Transverse colon (tissue), 4 donors: ENCODE data around the gene SPATA2L. TPM values are rescaled to one million over a fixed set of nuclear protein-coding genes. Genes with fewer than 3 reads are reported as not detected.

Experiments
- DNase-seq: peaks from one replicate; pipeline ENCODE4 v3.0.0-alpha.2; 2019
- H3K27ac ChIP-seq, 4 donors: fragments of 200-600 bp; sonication (generic); 2 replicates each; pipeline ENCODE4 v1.5.1; 2016 to 2018; ENCODE audit warnings: inconsistent platforms in 4 of 4
- H3K27me3 ChIP-seq: fragments of 200-600 bp; sonication (generic); 2 replicates; pipeline ENCODE4 v1.5.1; 2017; ENCODE audit warnings: inconsistent platforms
- H3K36me3 ChIP-seq, 4 donors: fragments of 200-600 bp; sonication (generic); 2 replicates each; pipeline ENCODE4 v1.5.1; 2017 to 2019; ENCODE audit warnings: inconsistent platforms in 4 of 4
- H3K4me1 ChIP-seq, 4 donors: fragments of 200-600 bp; sonication (generic); 2 replicates each; pipeline ENCODE4 v1.5.1; 2017 to 2020; ENCODE audit warnings: inconsistent platforms in 4 of 4
- H3K4me3 ChIP-seq, 4 donors: fragments of 200-600 bp; sonication (generic); 1 replicate in 1 of 4; 2 replicates in 3 of 4; pipeline versions ENCODE4 v1.5.1 to v1.6.1; 2017 to 2019; ENCODE audit warnings: inconsistent platforms in 4 of 4
- H3K9me3 ChIP-seq, 2 donors: fragments of 200-600 bp; sonication (generic); 2 replicates each; pipeline ENCODE4 v1.5.1; 2017 to 2019; ENCODE audit warnings: inconsistent platforms in 2 of 2
- EP300 ChIP-seq: sonication (generic); formaldehyde crosslinking; IDR thresholded peaks from one replicate; pipeline ENCODE4 v1.6.1; 2017; ENCODE audit warnings: antibody characterized with exemption, low read depth
- POLR2A ChIP-seq: fragments of 450-650 bp; IDR thresholded peaks from one replicate; pipeline ENCODE4 v1.6.1; 2016; ENCODE audit warnings: antibody characterized with exemption, mild to moderate bottlenecking, moderate library complexity
- POLR2AphosphoS5 ChIP-seq, 3 donors: sonication (generic); formaldehyde crosslinking; IDR thresholded peaks; one replicate each; pipeline ENCODE4 v1.6.1; 2016; ENCODE audit warnings: antibody characterized with exemption in 3 of 3
- WGBS, 2 donors: methylation state at CpG; one replicate each; pipeline ENCODE4 v1.1.5; 2018; ENCODE audit warnings: low coverage in 1 of 2; 5-methylcytosine and 5-hydroxymethylcytosine counted together
- in situ Hi-C, 4 donors: fragments of 200-750 bp; cut with MboI; loops; one replicate each; pipeline versions ENCODE4 v1.15.0 to v1.15.1; 2017; ENCODE audit warnings: low sequenced_read_pairs in 3 of 4, low pct_ligation_motif_present in 1 of 4, low pct_unique_long_range_greater_than_20kb in 1 of 4
- intact Hi-C: fragments of 100-400 bp; cut with DNase I; formaldehyde crosslinking; loops from one replicate; pipeline ENCODE4 v1.15.1; 2023; ENCODE audit warnings: low total_unique reads
- total RNA-seq, 4 donors: library from RNA; depleted of rRNA; stranded (reverse); fragments of >200 nt; gene quantifications; one replicate each; pipeline ENCODE4 v1.1.0, GENCODE V29; 2016
- TF ChIP-seq, protein P1 (sequence below), 5 experiments: fragments of 200-600 bp in 3 of 5; fragments of 450-650 bp in 2 of 5; sonication (generic) in 3 of 5; IDR thresholded peaks; 1 replicate in 2 of 5; 2 replicates in 3 of 5; pipeline ENCODE4 v1.5.1; 2016 to 2017; ENCODE audit warnings: antibody characterized with exemption in 5 of 5, inconsistent platforms in 3 of 5, mild to moderate bottlenecking in 2 of 5, moderate library complexity in 1 of 5

Gene SPATA2L
- total RNA-seq, 4 donors from 2014 or later: 30.8 to 83.0 (median 60.6) TPM

DNA sequence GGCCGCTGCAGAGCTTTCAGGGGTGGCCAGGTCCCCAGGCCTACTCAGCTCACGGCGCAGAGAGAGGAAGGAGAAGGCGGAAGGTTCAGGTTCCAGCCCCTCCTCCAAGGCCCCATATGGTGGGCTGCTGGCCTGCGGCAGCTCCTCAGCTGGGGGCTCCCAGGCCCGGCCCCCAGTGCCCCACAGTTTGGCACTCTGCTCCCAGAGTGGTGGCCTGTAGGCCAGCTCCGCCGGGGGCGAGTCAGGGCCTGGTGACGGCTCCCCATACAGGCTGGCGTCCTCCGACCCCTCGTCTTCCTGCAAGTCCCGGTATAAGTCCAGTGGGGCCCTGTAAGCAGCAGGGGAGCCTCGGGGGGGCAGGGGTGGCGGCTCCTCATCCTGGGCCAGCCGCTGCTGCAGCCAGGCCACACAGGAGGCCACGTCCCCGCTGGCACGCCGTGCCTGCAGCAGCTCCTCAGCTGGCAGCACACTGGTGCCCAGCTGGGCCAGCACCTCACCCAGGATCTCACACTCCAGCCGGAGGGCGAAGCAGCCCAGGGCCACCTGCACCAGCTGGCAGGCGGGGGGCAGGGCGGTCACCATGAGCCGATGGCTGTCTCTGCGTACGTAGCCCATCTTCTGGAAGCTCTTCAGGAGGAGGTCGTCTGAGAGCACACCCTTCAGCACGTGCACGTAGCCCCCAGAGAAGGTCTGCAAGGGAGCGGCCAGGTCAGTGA lies 3.7 kb downstream of the SPATA2L start:
- Histone ChIP-seq H3K27me3 (no peaks in the 10 kb centered on the region), H3K9me3 (no peaks in the 10 kb centered on the region), H3K4me1 (peaks cover 4 to 33% (median 22%) of the 10 kb centered on the region in 4 donors), H3K36me3 (peaks cover 0 to 6% (median 0%) of the 10 kb centered on the region in 4 donors), H3K27ac (no peak overlapping the region), H3K4me3 (no peak overlapping the region)
- DNase-seq: no peak
- intact Hi-C loops: no loop called here
- TF ChIP-seq EP300: no peak
- TF ChIP-seq POLR2A: no peak
- TF ChIP-seq, protein P1, sequence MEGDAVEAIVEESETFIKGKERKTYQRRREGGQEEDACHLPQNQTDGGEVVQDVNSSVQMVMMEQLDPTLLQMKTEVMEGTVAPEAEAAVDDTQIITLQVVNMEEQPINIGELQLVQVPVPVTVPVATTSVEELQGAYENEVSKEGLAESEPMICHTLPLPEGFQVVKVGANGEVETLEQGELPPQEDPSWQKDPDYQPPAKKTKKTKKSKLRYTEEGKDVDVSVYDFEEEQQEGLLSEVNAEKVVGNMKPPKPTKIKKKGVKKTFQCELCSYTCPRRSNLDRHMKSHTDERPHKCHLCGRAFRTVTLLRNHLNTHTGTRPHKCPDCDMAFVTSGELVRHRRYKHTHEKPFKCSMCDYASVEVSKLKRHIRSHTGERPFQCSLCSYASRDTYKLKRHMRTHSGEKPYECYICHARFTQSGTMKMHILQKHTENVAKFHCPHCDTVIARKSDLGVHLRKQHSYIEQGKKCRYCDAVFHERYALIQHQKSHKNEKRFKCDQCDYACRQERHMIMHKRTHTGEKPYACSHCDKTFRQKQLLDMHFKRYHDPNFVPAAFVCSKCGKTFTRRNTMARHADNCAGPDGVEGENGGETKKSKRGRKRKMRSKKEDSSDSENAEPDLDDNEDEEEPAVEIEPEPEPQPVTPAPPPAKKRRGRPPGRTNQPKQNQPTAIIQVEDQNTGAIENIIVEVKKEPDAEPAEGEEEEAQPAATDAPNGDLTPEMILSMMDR (IDR thresholded peaks at IDR 0.05): no peak
- no peak for TF ChIP-seq POLR2AphosphoS5 (IDR thresholded peaks at IDR 0.05)
- in situ Hi-C loops: no loop called here
- WGBS, 2 donors: 94% methylated on average over 15 of the region's 32 CpGs; no CpG with 5 or more reads in 1 of the 2 donors

GRCh38 chr16:89697161-89697615 lies 4.3 kb downstream of the SPATA2L start:
- intact Hi-C loops: no loop called here
- no peak for DNase-seq

GRCh38 chr16:89696670-89697128 lies 4.8 kb downstream of the SPATA2L start:
- TF ChIP-seq POLR2A: peak; percentile 12
- no peak for TF ChIP-seq POLR2AphosphoS5 (IDR thresholded peaks at IDR 0.05)
- peak; percentile 59 for DNase-seq
- Histone ChIP-seq H3K27me3 (no peaks in the 10 kb centered on the region), H3K4me1 (peaks cover 4 to 25% (median 18%) of the 10 kb centered on the region in 4 donors), H3K36me3 (peaks cover 0 to 16% (median 4%) of the 10 kb centered on the region in 4 donors), H3K27ac (no peak overlapping the region), H3K9me3 (no peaks in the 10 kb centered on the region), H3K4me3 (no peak overlapping the region)
- in situ Hi-C loops (no loop called here), intact Hi-C loops (no loop called here)
- 71% methylated on average over 18 of the region's 18 CpGs; no CpG with 5 or more reads in 1 of the 2 donors for WGBS, 2 donors

More at GRCh38 chr16:89697161-89697615, 4.3 kb downstream of the SPATA2L start:
- H3K27me3 ChIP-seq: no peaks in the 10 kb centered on the region
- WGBS, 2 donors: 92% methylated on average over 17 of the region's 19 CpGs; no CpG with 5 or more reads in 1 of the 2 donors
- peak in 1 of 3 donors; percentile 23 for TF ChIP-seq POLR2AphosphoS5 (IDR thresholded peaks at IDR 0.05)
- no peak for TF ChIP-seq EP300
- TF ChIP-seq, protein P1 (IDR thresholded peaks at IDR 0.05): no peak
- in situ Hi-C loops: no loop called here
- peaks cover 4 to 30% (median 20%) of the 10 kb centered on the region in 4 donors for H3K4me1 ChIP-seq
- no peak overlapping the region for H3K27ac ChIP-seq
- H3K4me3 ChIP-seq: no peak overlapping the region
- H3K36me3 ChIP-seq: peaks cover 0 to 11% (median 1%) of the 10 kb centered on the region in 4 donors
- H3K9me3 ChIP-seq: no peaks in the 10 kb centered on the region

DNA sequence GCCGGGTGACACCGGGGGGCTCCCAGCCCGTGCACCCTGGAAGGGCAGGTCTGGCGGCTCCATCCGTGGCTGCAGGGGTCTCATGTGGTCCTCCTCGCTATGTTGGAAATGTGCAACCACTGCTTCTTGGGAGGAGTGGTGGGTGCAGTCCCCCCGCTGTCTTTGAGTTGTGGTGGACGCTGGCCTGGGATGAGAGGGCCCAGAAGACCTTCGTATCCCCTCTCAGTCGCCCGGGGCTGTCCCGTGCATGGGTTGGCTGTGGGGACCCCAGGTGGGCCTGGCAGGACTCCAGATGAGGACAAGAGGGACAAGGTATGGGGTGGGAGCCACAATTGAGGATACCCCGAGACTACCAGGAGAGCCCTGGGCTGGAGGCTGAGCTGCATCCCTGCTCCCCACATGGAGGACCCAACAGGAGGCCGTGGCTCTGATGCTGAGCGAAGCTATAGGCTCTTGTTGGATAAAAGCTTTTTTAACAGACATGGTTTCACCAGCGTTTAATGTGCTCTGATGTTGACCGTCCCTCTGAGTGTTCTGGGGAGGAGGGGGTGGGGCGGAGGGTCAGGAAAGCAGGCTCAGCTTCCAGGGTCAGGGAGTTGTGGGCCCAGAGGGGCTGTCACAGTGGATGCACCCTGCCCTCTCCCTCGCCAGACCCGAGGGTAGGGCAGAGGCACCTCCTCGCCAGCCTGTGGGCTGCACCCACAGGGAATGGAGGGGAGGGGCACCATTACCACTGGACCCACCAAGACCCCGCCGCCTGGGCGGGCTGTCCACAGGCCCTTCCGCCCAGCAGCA lies 5.4 kb downstream of the SPATA2L start:
- H3K27me3 ChIP-seq: no peaks in the 10 kb centered on the region
- H3K36me3 ChIP-seq: peaks cover 0 to 22% (median 7%) of the 10 kb centered on the region in 4 donors
- intact Hi-C loops (no loop called here), in situ Hi-C loops (no loop called here)
- peaks cover 4 to 21% (median 16%) of the 10 kb centered on the region in 4 donors for H3K4me1 ChIP-seq
- no peak overlapping the region for H3K4me3 ChIP-seq
- H3K9me3 ChIP-seq: no peaks in the 10 kb centered on the region
- no peak overlapping the region for H3K27ac ChIP-seq
- TF ChIP-seq, protein P1 (IDR thresholded peaks at IDR 0.05): no peak
- no peak for TF ChIP-seq EP300
- no peak for TF ChIP-seq POLR2A
- TF ChIP-seq POLR2AphosphoS5 (IDR thresholded peaks at IDR 0.05): no peak
- WGBS, 2 donors: 80% methylated on average over 20 of the region's 25 CpGs; no CpG with 5 or more reads in 1 of the 2 donors
- no peak for DNase-seq
